Stomach smooth muscle (tissue), 2 donors: ENCODE results near the gene TMCC2.
"Not testable (repeated sequence)": the region's sequence is repeated elsewhere in the genome, so short reads cannot be mapped to it uniquely, and the experiment has no call there.

Experiments used
- H3K27ac ChIP-seq: one replicate; pipeline ENCODE4 v1.7.0; 2013; ENCODE audit warnings: mild to moderate bottlenecking, low read length, inconsistent platforms
- H3K27me3 ChIP-seq, 2 donors: one replicate each; pipeline ENCODE4 v1.7.0; 2013; ENCODE audit warnings: low read length in 2 of 2; ENCODE audit not compliant: insufficient read depth in 2 of 2, control insufficient read depth in 1 of 2
- H3K36me3 ChIP-seq, 2 donors: one replicate each; pipeline ENCODE4 v1.7.0; 2013; ENCODE audit warnings: low read length in 2 of 2; ENCODE audit not compliant: control insufficient read depth in 2 of 2, insufficient read depth in 2 of 2
- H3K4me1 ChIP-seq: one replicate; pipeline ENCODE4 v1.7.0; 2013; ENCODE audit warnings: low read length; ENCODE audit not compliant: control insufficient read depth, insufficient read depth
- H3K4me3 ChIP-seq, 2 donors: one replicate each; pipeline ENCODE4 v1.7.0; 2013; ENCODE audit warnings: low read length in 2 of 2
- H3K9ac ChIP-seq, 2 donors: one replicate each; pipeline ENCODE4 v1.7.0; 2013; ENCODE audit warnings: low read length in 2 of 2, mild to moderate bottlenecking in 1 of 2
- H3K9me3 ChIP-seq, 2 donors: one replicate each; pipeline ENCODE4 v1.7.0; 2013; ENCODE audit warnings: low read length in 2 of 2; ENCODE audit not compliant: control insufficient read depth in 2 of 2
- donor health status: healthy.
- donor health status: Pancreatic carcinoma.

TMCC2 gene, protein sequence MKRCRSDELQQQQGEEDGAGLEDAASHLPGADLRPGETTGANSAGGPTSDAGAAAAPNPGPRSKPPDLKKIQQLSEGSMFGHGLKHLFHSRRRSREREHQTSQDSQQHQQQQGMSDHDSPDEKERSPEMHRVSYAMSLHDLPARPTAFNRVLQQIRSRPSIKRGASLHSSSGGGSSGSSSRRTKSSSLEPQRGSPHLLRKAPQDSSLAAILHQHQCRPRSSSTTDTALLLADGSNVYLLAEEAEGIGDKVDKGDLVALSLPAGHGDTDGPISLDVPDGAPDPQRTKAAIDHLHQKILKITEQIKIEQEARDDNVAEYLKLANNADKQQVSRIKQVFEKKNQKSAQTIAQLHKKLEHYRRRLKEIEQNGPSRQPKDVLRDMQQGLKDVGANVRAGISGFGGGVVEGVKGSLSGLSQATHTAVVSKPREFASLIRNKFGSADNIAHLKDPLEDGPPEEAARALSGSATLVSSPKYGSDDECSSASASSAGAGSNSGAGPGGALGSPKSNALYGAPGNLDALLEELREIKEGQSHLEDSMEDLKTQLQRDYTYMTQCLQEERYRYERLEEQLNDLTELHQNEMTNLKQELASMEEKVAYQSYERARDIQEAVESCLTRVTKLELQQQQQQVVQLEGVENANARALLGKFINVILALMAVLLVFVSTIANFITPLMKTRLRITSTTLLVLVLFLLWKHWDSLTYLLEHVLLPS

DNA sequence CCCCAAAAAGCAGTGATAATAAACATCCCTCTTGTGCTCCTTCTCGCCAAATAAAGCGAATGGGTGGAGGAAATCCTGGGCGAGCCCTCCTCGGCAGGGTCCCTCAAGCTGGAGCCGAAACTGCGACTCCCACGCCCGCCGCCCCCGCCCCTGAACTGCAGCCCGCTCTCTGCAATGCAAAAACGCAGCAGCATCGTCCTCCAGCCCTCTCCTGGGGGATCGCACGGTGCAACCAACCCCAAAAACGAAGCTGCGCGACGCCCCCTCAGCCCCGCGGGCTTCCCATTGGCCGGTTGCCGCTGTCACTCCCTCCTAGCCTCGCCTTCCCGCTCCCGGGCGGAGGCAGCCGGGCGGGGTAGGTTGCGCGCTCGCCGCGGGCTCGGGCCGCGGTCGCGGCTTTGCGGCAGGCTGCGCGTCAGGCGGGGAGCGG lies at the start of gene TMCC2:
Gene TMCC2, plus strand, starts transcription at position 363 of the 430 bp plus-strand sequence. CDS start 619 bp downstream, outside the sequence.
- peaks cover 24% of the 10 kb centered on the region for H3K4me1 ChIP-seq
- H3K36me3 ChIP-seq, result no peaks in the 10 kb centered on the region
- H3K4me3 ChIP-seq, result peak within 1 kb of the TSS; percentile 78 to 86
- H3K9ac ChIP-seq, result peak within 1 kb of the TSS; percentile 51 to 53
- no peaks in the 10 kb centered on the region for H3K27me3 ChIP-seq
- peak within 1 kb of the TSS; percentile 24 for H3K27ac ChIP-seq
- H3K9me3 ChIP-seq, result no peaks in the 10 kb centered on the region

DNA sequence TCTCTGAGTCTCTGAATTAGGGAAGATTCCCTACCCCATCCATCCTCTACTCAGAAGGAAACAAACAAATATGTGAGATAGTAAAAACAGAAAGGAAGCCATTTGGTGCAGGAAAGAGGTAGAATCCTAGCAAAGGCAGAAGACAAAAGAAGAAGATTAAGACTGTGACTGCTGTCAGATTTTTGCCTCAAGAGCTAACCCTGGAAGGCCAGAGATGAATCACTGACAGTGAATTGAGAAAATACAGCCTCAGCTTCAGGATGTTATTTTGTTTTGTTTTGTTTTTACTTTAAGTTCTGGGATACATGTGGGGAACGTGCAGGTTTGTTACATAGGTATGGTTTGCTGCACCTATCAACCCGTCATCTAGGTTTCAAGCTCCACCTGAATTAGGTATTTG lies 47.9 kb upstream of the TMCC2 start:
- H3K9ac ChIP-seq, result no peak overlapping the region
- H3K9me3 ChIP-seq, result no peaks in the 10 kb centered on the region
- no peak overlapping the region for H3K27ac ChIP-seq
- H3K27me3 ChIP-seq, result no peaks in the 10 kb centered on the region
- H3K4me3 ChIP-seq, result no peak overlapping the region
- no peaks in the 10 kb centered on the region for H3K36me3 ChIP-seq
- H3K4me1 ChIP-seq, result peaks cover 20% of the 10 kb centered on the region

DNA sequence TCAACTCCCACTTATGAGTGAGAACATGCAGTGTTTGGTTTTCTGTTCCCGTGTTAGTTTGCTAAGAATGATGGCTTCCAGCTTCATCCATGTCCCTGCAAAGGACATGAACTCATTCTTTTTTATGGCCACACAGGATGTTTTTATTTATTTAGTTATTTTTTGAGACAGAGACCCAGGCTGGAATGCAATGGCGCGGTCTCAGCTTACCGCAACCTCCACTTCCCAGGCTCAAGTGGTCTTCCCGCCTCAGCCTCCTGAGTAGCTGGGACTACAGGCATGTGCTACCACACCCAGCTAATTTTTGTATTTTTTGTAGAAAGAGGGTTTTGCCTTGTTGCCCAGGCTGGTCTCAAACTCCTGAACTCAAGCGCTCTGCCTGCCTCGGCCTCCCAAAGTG lies 47.4 kb upstream of the TMCC2 start:
- H3K4me3 ChIP-seq, H3K27ac ChIP-seq, H3K9me3 ChIP-seq, H3K27me3 ChIP-seq, H3K9ac ChIP-seq, H3K36me3 ChIP-seq: not testable (repeated sequence)
- peaks cover 17% of the 10 kb centered on the region for H3K4me1 ChIP-seq

DNA sequence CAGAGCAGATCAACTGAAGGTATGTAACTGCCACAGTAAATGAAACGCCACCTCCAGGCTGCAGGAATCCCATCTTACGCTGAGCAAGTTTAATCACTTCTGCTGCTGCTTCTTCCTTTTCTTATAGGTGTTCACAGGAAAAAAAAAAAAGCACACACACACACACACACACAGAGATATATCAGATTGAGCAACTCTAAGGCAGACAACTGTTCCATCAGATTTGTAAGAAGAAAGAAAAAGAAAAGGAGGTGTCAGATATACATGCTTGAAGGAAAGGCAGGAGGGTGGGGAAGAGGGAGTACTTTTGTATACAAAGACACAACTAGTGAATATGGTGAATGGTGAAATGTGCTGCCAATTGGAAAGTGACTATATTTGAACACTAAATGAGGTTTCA lies 44.8 kb upstream of the TMCC2 start:
- H3K4me1 ChIP-seq, result peaks cover 18% of the 10 kb centered on the region
- H3K36me3 ChIP-seq, result peaks cover 5 to 7% of the 10 kb centered on the region in 2 donors
- no peaks in the 10 kb centered on the region for H3K27me3 ChIP-seq
- H3K4me3 ChIP-seq, result peak overlapping the region in 1 of 2 donors; percentile 29
- peak overlapping the region; percentile 66 for H3K27ac ChIP-seq
- no peak overlapping the region for H3K9ac ChIP-seq
- H3K9me3 ChIP-seq, result no peaks in the 10 kb centered on the region

DNA sequence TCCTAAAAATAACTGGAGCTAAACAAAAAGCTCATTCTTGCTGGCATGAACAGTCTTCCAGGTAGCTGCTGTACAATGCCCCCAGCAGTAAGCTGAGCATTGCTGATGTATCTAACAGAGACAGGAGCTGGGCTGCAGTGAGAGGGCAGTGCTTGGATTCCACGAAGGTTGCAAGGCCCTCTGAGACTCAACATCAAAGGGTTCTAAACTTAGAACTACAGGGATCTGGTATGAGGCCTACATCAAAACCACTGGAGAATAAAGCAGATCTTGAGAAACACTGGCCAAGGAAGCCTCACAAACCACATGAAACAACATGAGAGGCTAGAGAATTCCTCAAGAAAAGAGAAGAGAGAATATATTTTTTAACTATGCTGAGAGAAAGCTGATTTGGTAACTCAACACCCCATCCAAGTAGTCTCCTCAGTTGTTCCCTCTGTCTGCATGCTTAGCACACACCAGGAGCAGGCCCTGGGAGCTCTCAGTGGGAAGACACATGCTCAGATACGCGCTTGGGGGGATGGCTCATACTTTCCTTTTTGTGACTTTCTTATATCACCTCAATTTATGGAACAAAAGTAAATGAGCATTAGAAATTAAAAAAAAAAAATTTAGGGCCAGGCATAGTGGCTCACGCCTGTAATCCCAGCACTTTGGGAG lies 43.9 kb upstream of the TMCC2 start:
- peaks cover 5 to 7% of the 10 kb centered on the region in 2 donors for H3K36me3 ChIP-seq
- H3K9me3 ChIP-seq, result no peaks in the 10 kb centered on the region
- peak overlapping the region; percentile 7 to 29 for H3K4me3 ChIP-seq
- no peak overlapping the region for H3K9ac ChIP-seq
- peak overlapping the region; percentile 66 for H3K27ac ChIP-seq
- no peaks in the 10 kb centered on the region for H3K27me3 ChIP-seq
- peaks cover 18% of the 10 kb centered on the region for H3K4me1 ChIP-seq

DNA sequence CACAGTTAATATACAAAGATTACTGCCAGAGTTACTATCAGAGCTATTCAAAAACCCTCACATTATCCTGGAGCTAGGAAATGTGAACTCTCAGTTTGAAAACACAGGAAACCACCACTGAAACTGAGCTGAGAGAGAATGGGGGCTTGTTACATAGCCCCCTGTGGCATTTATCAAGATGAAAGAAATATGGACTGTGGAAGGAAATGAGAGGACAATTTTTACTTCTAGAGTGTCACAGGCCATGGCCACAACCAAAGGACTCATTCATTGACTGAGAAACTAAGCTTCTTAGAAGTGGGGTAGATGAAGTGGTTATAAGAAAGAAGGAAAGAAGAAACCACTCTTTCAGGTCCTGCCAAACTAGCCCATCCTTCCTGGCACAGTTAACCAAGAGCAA lies 41.6 kb upstream of the TMCC2 start:
- Histone ChIP-seq H3K27me3 (no peaks in the 10 kb centered on the region), H3K4me3 (no peak overlapping the region), H3K27ac (no peak overlapping the region), H3K36me3 (peaks cover 5 to 7% of the 10 kb centered on the region in 2 donors), H3K4me1 (peaks cover 20% of the 10 kb centered on the region), H3K9ac (no peak overlapping the region), H3K9me3 (no peaks in the 10 kb centered on the region)

DNA sequence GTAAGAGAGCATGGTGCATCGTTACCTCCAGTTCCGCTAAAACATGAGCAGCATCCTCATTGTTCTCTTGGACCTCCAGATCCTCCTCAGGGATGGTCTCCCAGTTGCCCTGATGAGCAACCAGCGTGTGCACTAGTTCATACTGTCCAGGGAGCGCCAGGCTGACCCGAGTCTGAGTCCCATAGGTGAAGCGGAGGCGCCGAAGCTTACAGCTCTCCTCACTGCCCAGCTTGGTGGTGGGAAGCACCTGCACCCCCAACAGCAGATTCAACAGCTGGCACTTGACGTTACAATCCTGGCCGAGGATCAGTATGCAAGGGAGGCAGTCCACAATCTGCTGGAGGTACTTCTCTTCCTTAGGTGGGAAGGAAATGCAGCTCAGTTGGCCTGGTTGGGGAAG lies 40.3 kb upstream of the TMCC2 start:
- Histone ChIP-seq H3K4me3 (no peak overlapping the region), H3K9me3 (no peaks in the 10 kb centered on the region), H3K4me1 (peaks cover 25% of the 10 kb centered on the region), H3K36me3 (peaks cover 5 to 7% of the 10 kb centered on the region in 2 donors), H3K27me3 (no peaks in the 10 kb centered on the region), H3K27ac (no peak overlapping the region), H3K9ac (no peak overlapping the region)

DNA sequence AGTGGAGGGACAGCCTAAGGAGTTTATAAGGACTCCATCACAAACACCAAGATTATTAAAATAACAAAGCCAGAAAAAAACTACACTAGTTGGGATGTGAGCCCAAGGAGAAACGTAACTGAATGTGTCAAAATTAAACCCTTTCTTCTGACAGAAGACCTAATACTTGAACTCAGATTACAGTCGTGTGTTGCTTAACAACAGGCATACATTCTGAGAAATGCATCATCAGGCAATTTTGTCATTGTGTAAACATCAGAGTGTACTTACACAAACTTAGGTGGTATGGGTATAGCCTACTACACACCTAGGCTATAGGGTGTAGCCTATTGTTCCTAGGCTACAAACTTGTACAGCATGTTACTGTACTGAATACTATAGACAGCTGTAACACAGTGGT lies 39.6 kb upstream of the TMCC2 start:
- H3K9me3 ChIP-seq, result no peaks in the 10 kb centered on the region
- H3K4me1 ChIP-seq, result peaks cover 21% of the 10 kb centered on the region
- peaks cover 5 to 7% of the 10 kb centered on the region in 2 donors for H3K36me3 ChIP-seq
- H3K4me3 ChIP-seq, result no peak overlapping the region
- no peaks in the 10 kb centered on the region for H3K27me3 ChIP-seq
- no peak overlapping the region for H3K27ac ChIP-seq
- no peak overlapping the region for H3K9ac ChIP-seq

DNA sequence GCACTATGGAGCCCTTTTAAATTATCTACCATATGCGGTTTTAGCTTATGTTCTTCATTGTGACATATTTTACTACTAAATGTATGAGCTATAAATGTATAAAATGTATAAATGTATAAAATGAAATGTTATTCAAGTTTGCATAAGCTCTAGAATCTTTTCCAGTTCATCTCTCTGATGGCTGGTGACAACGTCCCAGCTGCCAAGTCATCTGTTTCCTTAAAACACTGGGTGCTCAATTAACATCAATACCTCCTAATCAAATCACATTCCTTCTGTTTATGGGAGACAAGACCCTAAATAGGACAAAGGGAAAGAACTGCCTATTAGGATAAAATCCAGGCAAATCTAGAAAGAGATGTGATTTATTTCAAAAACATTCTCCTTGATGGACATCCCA lies 39.1 kb upstream of the TMCC2 start:
- Histone ChIP-seq H3K36me3 (peaks cover 5 to 7% of the 10 kb centered on the region in 2 donors), H3K27ac (no peak overlapping the region), H3K27me3 (no peaks in the 10 kb centered on the region), H3K9ac (no peak overlapping the region), H3K4me1 (peaks cover 16% of the 10 kb centered on the region), H3K4me3 (no peak overlapping the region), H3K9me3 (no peaks in the 10 kb centered on the region)

DNA sequence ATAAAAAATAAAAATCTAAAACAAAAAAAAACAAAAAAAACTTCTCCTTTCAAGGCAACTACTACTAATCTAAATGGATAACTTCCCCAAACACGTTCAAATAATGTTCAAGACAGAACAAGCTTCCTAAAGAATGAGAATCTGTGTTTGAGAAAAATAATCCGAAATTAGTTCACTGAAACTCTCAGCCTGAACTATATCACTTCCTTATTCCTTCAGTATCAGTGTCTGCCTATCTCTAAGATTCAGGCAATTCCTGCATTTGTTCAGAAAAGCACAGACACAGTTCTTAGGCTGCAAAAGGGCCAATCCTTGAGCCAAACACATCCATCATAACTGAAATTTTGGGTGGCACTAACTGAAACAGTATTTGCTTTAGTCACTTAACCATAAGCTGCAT lies 38.6 kb upstream of the TMCC2 start:
- Histone ChIP-seq H3K27me3 (no peaks in the 10 kb centered on the region), H3K9me3 (no peaks in the 10 kb centered on the region), H3K27ac (no peak overlapping the region), H3K9ac (no peak overlapping the region), H3K4me1 (peaks cover 12% of the 10 kb centered on the region), H3K36me3 (peaks cover 5 to 7% of the 10 kb centered on the region in 2 donors), H3K4me3 (no peak overlapping the region)
